Body of pancreas (tissue), 4 donors: ENCODE measurements around the gene SUSD3.

Source experiments
- CTCF ChIP-seq, 7 experiments: fragments of 450-650 bp in 4 of 7; fragments of 200-600 bp in 3 of 7; sonication (generic) in 3 of 7; IDR thresholded peaks; one replicate each; pipeline ENCODE4 v1.5.1; 2016 to 2019; ENCODE audit warnings: antibody characterized with exemption in 7 of 7
- POLR2A ChIP-seq, 3 donors: fragments of 450-650 bp; IDR thresholded peaks; one replicate each; pipeline ENCODE4 v1.6.1; 2016; ENCODE audit warnings: antibody characterized with exemption in 3 of 3, mild to moderate bottlenecking in 2 of 3

- TF ChIP-seq POLR2A (IDR thresholded peaks at IDR 0.05) (no peak), CTCF (IDR thresholded peaks at IDR 0.05) (no peak)
Measured at GRCh38 chr9:93107151-93107824, 48.8 kb downstream of the SUSD3 start.
